SK-N-SH treated with all-trans-retinoic acid at 6 μM for 48 hours (cell line): ENCODE results near the gene PDGFB.

ENCODE experiments used
- ARNTL ChIP-seq: fragments of 450-650 bp; formaldehyde crosslinking; IDR thresholded peaks from 2 replicates; pipeline ENCODE4 v1.5.0; 2020; ENCODE audit warnings: low read depth, mild to moderate bottlenecking, moderate library complexity, borderline replicate concordance
- BACH2 ChIP-seq: fragments of 250-450 bp; sonication (Bioruptor Pico); IDR thresholded peaks from 2 replicates; pipeline ENCODE4 v1.9.0; 2021; ENCODE audit warnings: mild to moderate bottlenecking, borderline replicate concordance
- CREB5 ChIP-seq: fragments of 250-450 bp; sonication (Bioruptor Pico); IDR thresholded peaks from 2 replicates; pipeline ENCODE4 v1.5.1; 2020; ENCODE audit warnings: low read depth, mild to moderate bottlenecking, moderate library complexity
- ESRRG ChIP-seq: fragments of 250-450 bp; sonication (Bioruptor Pico); IDR thresholded peaks from 2 replicates; pipeline ENCODE4 v1.6.1; 2021; ENCODE audit warnings: mild to moderate bottlenecking
- OSR1 ChIP-seq: fragments of 250-450 bp; sonication (Bioruptor Pico); IDR thresholded peaks from 2 replicates; pipeline ENCODE4 v1.8.0; 2022; ENCODE audit warnings: moderate library complexity, mild to moderate bottlenecking, inconsistent platforms
- PATZ1 ChIP-seq: fragments of 250-450 bp; sonication (Bioruptor Pico); IDR thresholded peaks from 2 replicates; pipeline ENCODE4 v1.8.0; 2020; ENCODE audit warnings: mild to moderate bottlenecking, moderate library complexity, borderline replicate concordance
- PPARA ChIP-seq: fragments of 250-450 bp; sonication (Bioruptor Pico); IDR thresholded peaks from 2 replicates; pipeline ENCODE4 v1.5.0; 2020; ENCODE audit warnings: mild to moderate bottlenecking, borderline replicate concordance
- RARB ChIP-seq: fragments of 250-450 bp; sonication (Bioruptor Pico); IDR thresholded peaks from 2 replicates; pipeline ENCODE4 v1.8.0; 2021; ENCODE audit warnings: mild to moderate bottlenecking, moderate library complexity
- ZNF565 ChIP-seq: fragments of 450-650 bp; formaldehyde crosslinking; conservative IDR thresholded peaks from 2 replicates; pipeline ENCODE4 v1.5.0; 2020; ENCODE audit warnings: low read depth, mild to moderate bottlenecking, moderate library complexity

- TF ChIP-seq ESRRG (CRISPR knock-in tag) = no peak
- no peak for TF ChIP-seq PATZ1
- TF ChIP-seq OSR1 (CRISPR knock-in tag) = no peak
- no peak for TF ChIP-seq PPARA (CRISPR knock-in tag)
- TF ChIP-seq CREB5 (CRISPR knock-in tag) = no peak
- no peak for TF ChIP-seq ZNF565
- TF ChIP-seq ARNTL (CRISPR knock-in tag) = no peak
- TF ChIP-seq RARB = no peak
- no peak for TF ChIP-seq BACH2
These were observed 24.5 kb upstream of the PDGFB start for GRCh38 chr22:39269095-39269790.
